Measurements from ENCODE around the gene RBBP8NL.

- TF ChIP-seq POLR2A (IDR thresholded peaks at IDR 0.05; ENCODE audit: low read depth, low read length), result no peak
- TF ChIP-seq TAF1 (IDR thresholded peaks at IDR 0.05; ENCODE audit: borderline replicate concordance, low read depth, low read length), result no peak
- no peak; the same call in 1 of the 2 replicates for TF ChIP-seq POLR2AphosphoS5 (IDR thresholded peaks at IDR 0.05; ENCODE audit: low read depth, low read length)
Observed at GRCh38 chr20:62387933-62388635, 39.3 kb downstream of the RBBP8NL start.

All from GM12892 (cell line).